MCF 10A (cell line): Measurements from ENCODE around the gene DGKG. TPM values are rescaled to one million over a fixed set of nuclear protein-coding genes. Genes with fewer than 3 reads are reported as not detected.

ENCODE experiments used
- BruUV-seq: library from RNA; stranded (reverse); fragments of 400-500 nt; replicated peaks from 2 replicates; lab custom pipeline; 2021; lab: Mats Ljungman, UMichigan
- CTCF ChIA-PET: fragments of 300-600 bp; sonication (Branson Sonifier 250); formaldehyde crosslinking; extraction: SDS; loops from one replicate; lab custom pipeline; 2021; ENCODE audit warnings: antibody characterized with exemption, inconsistent platforms; lab: Yijun Ruan, JAX
- POLR2A ChIA-PET: fragments of 300-600, 350-650 bp; sonication (Branson Sonifier 250); formaldehyde crosslinking; extraction: SDS; loops from one replicate; lab custom pipeline; 2020; ENCODE audit warnings: antibody characterized with exemption, inconsistent platforms; lab: Yijun Ruan, JAX
- DNase-seq: peaks from one replicate; pipeline ENCODE4 v3.0.0-alpha.2; 2018; ENCODE audit not compliant: unreplicated experiment
- H3K27ac Mint-ChIP-seq: one replicate; pipeline ENCODE4 v1.8.0; 2022; ENCODE audit warnings: mild to moderate bottlenecking, low read depth, mixed read lengths; ENCODE audit not compliant: unreplicated experiment
- H3K27me3 Mint-ChIP-seq: one replicate; pipeline ENCODE4 v1.8.0; 2022; ENCODE audit warnings: mixed read lengths; ENCODE audit not compliant: insufficient read depth, unreplicated experiment
- H3K36me3 Mint-ChIP-seq: one replicate; pipeline ENCODE4 v1.8.0; 2022; ENCODE audit warnings: mild to moderate bottlenecking, moderate library complexity, mixed read lengths; ENCODE audit not compliant: insufficient read depth, unreplicated experiment
- H3K4me1 Mint-ChIP-seq: one replicate; pipeline ENCODE4 v1.8.0; 2022; ENCODE audit warnings: mixed read lengths; ENCODE audit not compliant: insufficient read depth, unreplicated experiment
- H3K4me3 Mint-ChIP-seq: one replicate; pipeline ENCODE4 v1.8.0; 2022; ENCODE audit warnings: mild to moderate bottlenecking, moderate library complexity, mixed read lengths; ENCODE audit not compliant: unreplicated experiment
- H3K9me3 Mint-ChIP-seq: one replicate; pipeline ENCODE4 v1.8.0; 2022; ENCODE audit warnings: mixed read lengths; ENCODE audit not compliant: unreplicated experiment
- intact Hi-C: fragments of 100-400 bp; cut with micrococcal nuclease; formaldehyde crosslinking; loops from 2 replicates; pipeline ENCODE4 v1.14.1; 2022
- total RNA-seq: library from RNA; stranded (reverse); gene quantifications from 2 replicates; pipeline ENCODE4 v1.2.3, GENCODE V29; 2022
- TF ChIP-seq, protein P1 (sequence below): fragments of 200-600 bp; IDR thresholded peaks from one replicate; pipeline ENCODE4 v1.8.0; 2022; ENCODE audit warnings: antibody characterized with exemption, mild to moderate bottlenecking; ENCODE audit not compliant: unreplicated experiment

Gene DGKG
- total RNA-seq, 1 experiment from 2014 or later, result not detected

DNA sequence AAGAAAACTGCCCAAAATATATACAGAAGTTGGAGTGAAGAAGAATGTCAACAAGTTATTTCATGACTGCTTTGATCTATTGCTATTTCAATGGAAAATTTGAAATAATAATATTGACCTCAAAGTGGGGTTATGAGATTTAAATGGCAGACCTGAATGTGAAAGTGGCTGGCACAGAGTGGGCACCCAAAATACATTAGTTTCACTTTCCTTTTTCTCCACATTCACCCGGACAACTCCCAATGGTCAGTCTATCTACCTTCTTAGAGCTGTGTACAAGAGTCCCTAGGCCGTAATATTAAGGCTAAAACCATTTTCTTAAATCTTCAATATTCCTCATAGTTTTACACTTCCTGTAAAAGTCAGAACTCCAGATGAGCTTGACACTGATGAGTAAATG, 191.5 kb downstream of the DGKG start:
- Mint-ChIP-seq H3K4me1 (no peaks in the 10 kb centered on the region), H3K27ac (no peak overlapping the region), H3K9me3 (no peaks in the 10 kb centered on the region), H3K4me3 (no peak overlapping the region), H3K36me3 (no peaks in the 10 kb centered on the region), H3K27me3 (peaks cover 28% of the 10 kb centered on the region)
- no TSS peak for BruUV-seq
- DNase-seq, result no peak
- TF ChIP-seq, protein P1, sequence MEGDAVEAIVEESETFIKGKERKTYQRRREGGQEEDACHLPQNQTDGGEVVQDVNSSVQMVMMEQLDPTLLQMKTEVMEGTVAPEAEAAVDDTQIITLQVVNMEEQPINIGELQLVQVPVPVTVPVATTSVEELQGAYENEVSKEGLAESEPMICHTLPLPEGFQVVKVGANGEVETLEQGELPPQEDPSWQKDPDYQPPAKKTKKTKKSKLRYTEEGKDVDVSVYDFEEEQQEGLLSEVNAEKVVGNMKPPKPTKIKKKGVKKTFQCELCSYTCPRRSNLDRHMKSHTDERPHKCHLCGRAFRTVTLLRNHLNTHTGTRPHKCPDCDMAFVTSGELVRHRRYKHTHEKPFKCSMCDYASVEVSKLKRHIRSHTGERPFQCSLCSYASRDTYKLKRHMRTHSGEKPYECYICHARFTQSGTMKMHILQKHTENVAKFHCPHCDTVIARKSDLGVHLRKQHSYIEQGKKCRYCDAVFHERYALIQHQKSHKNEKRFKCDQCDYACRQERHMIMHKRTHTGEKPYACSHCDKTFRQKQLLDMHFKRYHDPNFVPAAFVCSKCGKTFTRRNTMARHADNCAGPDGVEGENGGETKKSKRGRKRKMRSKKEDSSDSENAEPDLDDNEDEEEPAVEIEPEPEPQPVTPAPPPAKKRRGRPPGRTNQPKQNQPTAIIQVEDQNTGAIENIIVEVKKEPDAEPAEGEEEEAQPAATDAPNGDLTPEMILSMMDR, result no peak
- ChIA-PET POLR2A (no interaction called here), CTCF (no interaction called here)
- intact Hi-C loops, result no loop called here

DNA sequence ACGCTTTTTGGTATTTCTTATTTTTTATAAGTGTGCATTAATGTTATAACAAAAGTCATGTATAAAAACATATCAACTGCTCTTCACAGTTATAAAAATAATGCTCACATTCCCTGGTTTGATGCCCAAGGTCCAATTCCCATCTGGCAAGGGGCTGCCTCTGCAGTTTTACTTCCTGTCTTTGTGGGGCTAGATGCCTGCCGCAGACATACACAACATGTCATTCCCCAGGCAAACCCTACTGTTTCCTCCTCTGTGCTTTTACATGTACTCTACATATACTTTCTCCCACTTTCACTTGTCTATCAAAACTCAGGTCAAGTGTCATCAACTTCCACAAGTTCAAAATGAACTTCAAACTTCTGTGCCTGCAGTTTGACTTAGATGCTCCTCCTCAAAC, 192.7 kb downstream of the DGKG start:
- TF ChIP-seq, protein P1, result no peak
- no peaks in the 10 kb centered on the region for H3K9me3 Mint-ChIP-seq
- H3K4me3 Mint-ChIP-seq, result no peak overlapping the region
- CTCF ChIA-PET, result no interaction called here
- no peaks in the 10 kb centered on the region for H3K4me1 Mint-ChIP-seq
- no peaks in the 10 kb centered on the region for H3K36me3 Mint-ChIP-seq
- peaks cover 39% of the 10 kb centered on the region for H3K27me3 Mint-ChIP-seq
- POLR2A ChIA-PET, result no interaction called here
- H3K27ac Mint-ChIP-seq, result no peak overlapping the region
- intact Hi-C loops, result no loop called here
- no TSS peak for BruUV-seq
- DNase-seq, result no peak

DNA sequence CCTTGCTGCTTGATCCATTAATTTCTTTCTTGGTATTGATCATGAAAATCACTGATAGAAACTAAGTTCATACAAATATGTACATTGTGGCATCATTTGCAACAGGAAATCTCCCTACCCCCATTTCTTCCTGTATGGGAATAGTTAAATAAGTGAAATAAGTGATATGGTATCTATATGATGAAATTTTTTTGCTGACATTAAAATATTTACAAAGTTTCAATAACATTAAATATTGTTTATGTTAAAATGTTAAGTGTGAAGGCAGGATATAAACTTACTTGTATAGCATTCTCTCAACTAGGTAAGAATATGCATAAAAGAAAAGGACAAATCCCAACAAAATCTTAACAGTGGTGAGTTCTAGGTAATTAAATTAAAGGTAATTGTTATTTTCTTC, 193.1 kb downstream of the DGKG start:
- intact Hi-C loops, result no loop called here
- Mint-ChIP-seq H3K27me3 (peaks cover 43% of the 10 kb centered on the region), H3K36me3 (no peaks in the 10 kb centered on the region)

DNA sequence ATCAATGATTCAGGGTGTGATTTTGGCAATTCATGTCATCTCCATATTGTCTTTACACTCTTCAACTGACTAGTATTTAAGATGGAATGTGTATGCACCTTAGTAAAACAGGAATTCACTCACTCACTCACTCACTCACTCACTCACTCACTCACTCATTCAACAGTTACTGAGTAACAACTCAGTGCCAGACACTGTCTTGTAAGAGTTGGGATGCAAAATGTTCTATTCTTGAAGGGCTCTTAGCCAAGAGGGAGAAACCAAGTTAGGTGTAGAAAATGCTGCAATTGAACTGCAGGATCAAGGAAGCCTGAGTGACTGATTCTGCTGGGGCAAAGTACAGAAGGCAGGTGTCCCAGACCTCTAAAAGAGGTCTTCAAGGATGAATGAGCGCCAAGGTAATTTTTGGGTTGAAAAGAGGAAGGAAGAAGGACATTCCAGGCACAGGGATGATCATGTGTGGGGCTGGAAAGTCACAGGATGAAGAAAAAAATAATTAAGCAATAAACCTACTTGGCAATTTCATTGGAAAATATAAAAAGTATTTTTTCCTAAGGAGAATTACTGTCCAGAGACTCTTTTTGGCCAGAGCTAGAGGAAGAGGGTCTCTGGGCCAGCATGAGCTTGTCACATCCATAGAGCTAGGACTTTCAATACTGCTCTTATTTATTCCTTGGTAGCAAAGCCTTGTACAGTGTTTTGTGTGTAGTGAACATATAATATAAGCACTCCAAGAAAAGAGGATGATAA, 194.2 kb downstream of the DGKG start:
- TF ChIP-seq, protein P1, result no peak
- POLR2A ChIA-PET, result no interaction called here
- Mint-ChIP-seq H3K4me1 (no peaks in the 10 kb centered on the region), H3K36me3 (no peaks in the 10 kb centered on the region), H3K27me3 (peaks cover 51% of the 10 kb centered on the region), H3K9me3 (no peaks in the 10 kb centered on the region), H3K4me3 (no peak overlapping the region), H3K27ac (no peak overlapping the region)
- no peak for DNase-seq
- intact Hi-C loops, result no loop called here
- BruUV-seq, result no TSS peak
- CTCF ChIA-PET, result no interaction called here

More for the DNA sequence above, 193.1 kb downstream of the DGKG start:
- Mint-ChIP-seq H3K27ac (no peak overlapping the region), H3K4me3 (no peak overlapping the region), H3K9me3 (no peaks in the 10 kb centered on the region), H3K4me1 (no peaks in the 10 kb centered on the region)
- no peak for DNase-seq
- CTCF ChIA-PET, result no interaction called here
- POLR2A ChIA-PET, result interaction anchor here (0.6 kb wide), 1 partner anchor 16 kb away, joined by 3 read pairs; no protein-coding TSS in a partner anchor
- TF ChIP-seq, protein P1, result no peak
- no TSS peak for BruUV-seq
